Measurements from ENCODE around the gene GPC1. TPM values are rescaled to one million over a fixed set of nuclear protein-coding genes. Genes with fewer than 3 reads are reported as not detected.

Gene GPC1
- total and polyA plus RNA-seq, 2 experiments from 2014 or later = 9.0 to 46.2 TPM

- peaks cover 18% of the 10 kb centered on the region for H3K27me3 Mint-ChIP-seq (ENCODE audit: insufficient read depth, low read depth, poor library complexity)
- H3F3A ChIP-seq (replicated peaks; ENCODE audit: low read depth) = no peaks in the 10 kb centered on the region
- H3K9me2 ChIP-seq (ENCODE audit: insufficient read depth) = 0 out of 2 replicates have a peak, but pooled peaks cover 2% of the 10 kb centered on the region
- no peak overlapping the region for H3K4me3 ChIP-seq
- TF ChIP-seq EZH2phosphoT487 (IDR thresholded peaks at IDR 0.05; ENCODE audit: unreplicated experiment) (no peak), ZNF114 (CRISPR knock-in tag; IDR thresholded peaks at IDR 0.05) (no peak), CREB1 (CRISPR knock-in tag; IDR thresholded peaks at IDR 0.05; ENCODE audit: low read depth) (no peak), CTCF (conservative IDR thresholded peaks at IDR 0.05; ENCODE audit: low read depth in 2 of 2) (peak; percentile 92 to 97), ZNF331 (CRISPR knock-in tag; IDR thresholded peaks at IDR 0.05; ENCODE audit: low read depth) (no peak)
- peaks cover under 1% of the 10 kb centered on the region; the same call in 1 of the 3 replicates for H3K4me1 Mint-ChIP-seq
- no peaks in the 10 kb centered on the region for H3K36me3 Mint-ChIP-seq (ENCODE audit: low read depth)
- DNase-seq (ENCODE audit: low spot score) (peak; percentile 91), ATAC-seq (peak; percentile 100)
- H3K27ac ChIP-seq (ENCODE audit: low read depth) = no peak overlapping the region
- H3K4me1 ChIP-seq (ENCODE audit: insufficient read depth) = no peaks in the 10 kb centered on the region
- no peaks in the 10 kb centered on the region for H3K79me2 ChIP-seq (replicated peaks; ENCODE audit: insufficient read depth)
- no peaks in the 10 kb centered on the region for H3K9me3 Mint-ChIP-seq
- H3K27ac Mint-ChIP-seq = no peak overlapping the region
- H3K4me3 Mint-ChIP-seq = no peak overlapping the region
- no peaks in the 10 kb centered on the region for H3K36me3 ChIP-seq (ENCODE audit: insufficient read depth)
- no peaks in the 10 kb centered on the region for H4K20me1 ChIP-seq (replicated peaks; ENCODE audit: insufficient read depth)
- no peak overlapping the region for H2AFZ ChIP-seq
- peaks cover 4% of the 10 kb centered on the region for H3K27me3 ChIP-seq (ENCODE audit: insufficient read depth)
- H3K4me2 ChIP-seq = no peak overlapping the region
These were observed 78.3 kb downstream of the GPC1 start for GRCh38 chr2:240513549-240514287.

DNA sequence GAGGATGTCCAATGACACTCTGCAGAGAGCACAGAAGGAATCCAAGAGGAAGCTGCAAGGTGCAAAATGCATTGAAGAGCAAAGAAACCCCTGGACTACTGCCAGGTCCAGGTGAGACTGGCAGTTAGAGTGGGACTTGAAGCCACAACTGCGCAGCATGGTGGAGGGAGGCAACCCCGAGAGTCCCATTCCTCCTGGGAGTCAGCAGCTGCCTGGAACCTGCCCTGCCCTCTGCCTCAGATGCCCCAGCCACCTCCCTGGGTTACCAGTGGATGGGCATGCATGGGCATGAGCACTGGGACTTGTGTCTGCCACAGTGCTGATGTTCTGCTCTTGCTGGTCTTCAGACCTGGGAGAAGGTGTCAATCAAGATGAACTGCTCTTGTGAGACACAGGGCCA, 79.2 kb downstream of the GPC1 start:
- H3K4me1 Mint-ChIP-seq = peaks cover 9% of the 10 kb centered on the region
- H3K27me3 ChIP-seq (ENCODE audit: insufficient read depth) = peaks cover 13% of the 10 kb centered on the region
- no peak overlapping the region for H3K4me2 ChIP-seq
- H4K20me1 ChIP-seq (replicated peaks; ENCODE audit: insufficient read depth) = no peaks in the 10 kb centered on the region
- H2AFZ ChIP-seq = no peak overlapping the region
- no peaks in the 10 kb centered on the region for H3K9me3 Mint-ChIP-seq
- H3F3A ChIP-seq (replicated peaks; ENCODE audit: low read depth) = no peaks in the 10 kb centered on the region
- H3K36me3 ChIP-seq (ENCODE audit: insufficient read depth) = no peaks in the 10 kb centered on the region
- DNase-seq (ENCODE audit: low spot score) (no peak), ATAC-seq (no peak)
- H3K79me2 ChIP-seq (replicated peaks; ENCODE audit: insufficient read depth) = no peaks in the 10 kb centered on the region
- no peak overlapping the region for H3K4me3 Mint-ChIP-seq
- H3K27ac ChIP-seq (ENCODE audit: low read depth) = no peak overlapping the region
- H3K27me3 Mint-ChIP-seq (ENCODE audit: insufficient read depth, low read depth, poor library complexity) = peaks cover 25% of the 10 kb centered on the region
- no peak overlapping the region for H3K27ac Mint-ChIP-seq
- TF ChIP-seq CREB1 (CRISPR knock-in tag; IDR thresholded peaks at IDR 0.05; ENCODE audit: low read depth) (no peak), ZNF462 (CRISPR knock-in tag; IDR thresholded peaks at IDR 0.05) (no peak), ZNF331 (CRISPR knock-in tag; IDR thresholded peaks at IDR 0.05; ENCODE audit: low read depth) (no peak), POLR2AphosphoS5 (IDR thresholded peaks at IDR 0.05; ENCODE audit: low read depth) (no peak), NANOG (IDR thresholded peaks at IDR 0.05; ENCODE audit: borderline replicate concordance) (no peak), JUNB (IDR thresholded peaks at IDR 0.05; ENCODE audit: unreplicated experiment) (no peak), ETS1 (IDR thresholded peaks at IDR 0.05) (no peak), EZH2 (IDR thresholded peaks at IDR 0.05; ENCODE audit: low read depth, unreplicated experiment) (no peak)
- H3K4me1 ChIP-seq (ENCODE audit: insufficient read depth) = peaks cover 5% of the 10 kb centered on the region
- H3K9me2 ChIP-seq (ENCODE audit: insufficient read depth) = no peaks in the 10 kb centered on the region
- no peak overlapping the region for H3K4me3 ChIP-seq
- H3K36me3 Mint-ChIP-seq (ENCODE audit: low read depth) = no peaks in the 10 kb centered on the region
